AG09309 (cell line): Measurements from ENCODE around the gene TAF3.

Source experiments
- DNase-seq: peaks from one replicate; pipeline ENCODE4 v3.0.0-alpha.2; 2010; ENCODE audit warnings: low read depth
- H3K4me3 ChIP-seq: 2 replicates; pipeline ENCODE4 v1.5.1; 2011; ENCODE audit warnings: mild to moderate bottlenecking, low read depth, low read length, moderate library complexity; ENCODE audit not compliant: control insufficient read depth
- CTCF ChIP-seq: IDR thresholded peaks from 2 replicates; pipeline ENCODE4 v1.5.1; 2011; ENCODE audit warnings: mild to moderate bottlenecking, low read depth, low read length, inconsistent platforms; ENCODE audit not compliant: insufficient read depth, control insufficient read depth; ENCODE audit errors: missing control alignments

TAF3 gene

GRCh38 chr10:7832060-7832459, 13.8 kb downstream of the TAF3 start:
- TF ChIP-seq CTCF: no peak

GRCh38 chr10:7833210-7833609, 14.9 kb downstream of the TAF3 start:
- no peak for DNase-seq
- TF ChIP-seq CTCF: no peak
- H3K4me3 ChIP-seq: no peak overlapping the region

More at GRCh38 chr10:7832060-7832459, 13.8 kb downstream of the TAF3 start:
- H3K4me3 ChIP-seq: no peak overlapping the region
- no peak for DNase-seq

DNA sequence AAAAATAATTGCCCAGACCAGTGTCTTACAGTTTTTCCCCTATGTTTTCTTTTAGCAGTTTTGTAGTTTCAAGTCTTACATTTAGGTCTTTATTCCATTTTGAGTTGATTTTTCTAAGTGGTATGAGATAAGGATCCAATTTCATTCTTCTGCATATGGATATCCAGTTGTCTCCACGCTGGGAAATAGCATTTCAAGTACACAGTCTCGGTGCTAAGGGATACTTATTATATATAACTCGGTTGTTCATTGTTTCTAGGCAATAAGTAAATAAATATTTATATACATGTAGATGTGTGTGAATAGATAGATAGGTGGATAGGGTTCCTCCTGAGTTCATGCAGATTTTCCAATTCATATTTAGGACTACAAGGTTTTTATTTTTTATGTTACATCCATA, 16.0 kb downstream of the TAF3 start:
- TF ChIP-seq CTCF: no peak
- H3K4me3 ChIP-seq: no peak overlapping the region
- DNase-seq: no peak

GRCh38 chr10:7836571-7836970, 18.3 kb downstream of the TAF3 start:
- H3K4me3 ChIP-seq: no peak overlapping the region
- DNase-seq: no peak
- TF ChIP-seq CTCF: no peak

- TF ChIP-seq CTCF: no peak
- no peak overlapping the region for H3K4me3 ChIP-seq
- DNase-seq: no peak
These were observed 28.3 kb downstream of the TAF3 start for GRCh38 chr10:7846591-7846990.

DNA sequence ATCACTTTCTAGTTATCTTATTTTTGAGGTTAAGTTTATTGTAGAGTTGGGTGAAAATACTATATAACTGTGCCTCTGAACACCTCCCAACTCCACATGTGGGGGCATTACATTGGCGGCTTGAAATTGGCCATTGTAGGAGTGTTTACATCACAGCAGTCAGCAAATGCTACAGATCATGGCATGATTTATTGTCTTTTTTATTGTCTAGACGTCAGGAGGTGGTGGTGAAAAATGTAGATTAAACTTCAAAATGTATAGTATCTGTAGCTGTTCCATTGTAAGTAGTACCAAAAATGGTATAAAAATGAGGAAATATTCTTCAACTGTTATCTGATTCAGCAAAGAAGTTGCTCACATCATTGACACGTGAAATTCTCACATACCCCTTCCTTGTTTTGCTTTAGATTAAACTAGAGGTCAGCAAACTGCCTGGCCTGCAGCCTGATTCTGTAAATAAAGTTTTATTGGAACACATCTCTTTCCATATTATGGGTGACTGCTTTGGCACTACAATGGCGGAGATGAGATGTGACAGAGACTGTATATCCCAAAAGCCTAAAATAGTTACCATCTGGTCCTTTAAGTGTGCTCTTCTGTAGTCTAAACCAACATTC, 35.0 kb downstream of the TAF3 start:
- no peak overlapping the region for H3K4me3 ChIP-seq
- DNase-seq: no peak
- TF ChIP-seq CTCF: no peak

DNA sequence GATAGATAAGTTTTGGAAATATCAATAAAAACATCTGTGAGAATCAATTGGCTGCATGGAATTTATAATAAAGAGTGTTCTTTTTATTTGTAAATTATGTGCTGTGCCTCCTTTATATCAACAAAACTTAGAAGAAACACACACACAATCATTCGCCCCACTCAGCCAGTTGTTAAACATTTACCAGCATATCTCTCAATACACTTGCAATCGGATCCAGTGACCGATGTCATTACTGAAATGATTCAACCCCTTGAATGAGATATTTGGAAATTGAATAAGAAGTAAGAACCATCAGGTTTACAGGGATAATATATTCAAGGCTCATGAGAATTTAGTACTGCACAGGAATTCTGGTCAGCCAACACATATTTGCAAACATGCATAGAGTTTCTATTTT, 35.6 kb downstream of the TAF3 start:
- no peak for DNase-seq
- TF ChIP-seq CTCF: no peak
- no peak overlapping the region for H3K4me3 ChIP-seq
